ENCODE data around the gene GBE1.
A peak's percentile ranks its signal among the peaks of the same experiment; 100 is the strongest.

The GBE1 gene

GRCh38 chr3:81666502-81667121, 94.8 kb downstream of the GBE1 start:
- Histone ChIP-seq H3K27me3 (ENCODE audit: low read length) (no peaks in the 10 kb centered on the region), H3K4me2 (ENCODE audit: low read depth, low read length, poor library complexity, severe bottlenecking) (no peak overlapping the region), H3F3A (ENCODE audit: insufficient read depth) (peaks cover 9% of the 10 kb centered on the region; the same call in 1 of the 2 replicates), H3K4me3 (ENCODE audit: insufficient read depth, low read length, poor library complexity, severe bottlenecking) (no peak overlapping the region), H3K36me3 (ENCODE audit: low read length) (no peaks in the 10 kb centered on the region), H3K9me2 (replicated peaks; ENCODE audit: insufficient read depth, low read length) (no peaks in the 10 kb centered on the region), H2AFZ (ENCODE audit: low read depth, low read length, severe bottlenecking) (no peak overlapping the region), H3K9ac (ENCODE audit: low read length) (no peak overlapping the region), H3K9me3 (ENCODE audit: insufficient read depth, low read length) (no peaks in the 10 kb centered on the region), H3K79me2 (ENCODE audit: insufficient read depth, low read length) (no peaks in the 10 kb centered on the region), H3K27ac (ENCODE audit: low read depth, low read length) (no peak overlapping the region), H4K20me1 (ENCODE audit: low read depth, low read length) (no peaks in the 10 kb centered on the region)
- TF ChIP-seq EZH2phosphoT487 (conservative IDR thresholded peaks at IDR 0.05; ENCODE audit: low read length): no peak
- TF ChIP-seq, protein P1, sequence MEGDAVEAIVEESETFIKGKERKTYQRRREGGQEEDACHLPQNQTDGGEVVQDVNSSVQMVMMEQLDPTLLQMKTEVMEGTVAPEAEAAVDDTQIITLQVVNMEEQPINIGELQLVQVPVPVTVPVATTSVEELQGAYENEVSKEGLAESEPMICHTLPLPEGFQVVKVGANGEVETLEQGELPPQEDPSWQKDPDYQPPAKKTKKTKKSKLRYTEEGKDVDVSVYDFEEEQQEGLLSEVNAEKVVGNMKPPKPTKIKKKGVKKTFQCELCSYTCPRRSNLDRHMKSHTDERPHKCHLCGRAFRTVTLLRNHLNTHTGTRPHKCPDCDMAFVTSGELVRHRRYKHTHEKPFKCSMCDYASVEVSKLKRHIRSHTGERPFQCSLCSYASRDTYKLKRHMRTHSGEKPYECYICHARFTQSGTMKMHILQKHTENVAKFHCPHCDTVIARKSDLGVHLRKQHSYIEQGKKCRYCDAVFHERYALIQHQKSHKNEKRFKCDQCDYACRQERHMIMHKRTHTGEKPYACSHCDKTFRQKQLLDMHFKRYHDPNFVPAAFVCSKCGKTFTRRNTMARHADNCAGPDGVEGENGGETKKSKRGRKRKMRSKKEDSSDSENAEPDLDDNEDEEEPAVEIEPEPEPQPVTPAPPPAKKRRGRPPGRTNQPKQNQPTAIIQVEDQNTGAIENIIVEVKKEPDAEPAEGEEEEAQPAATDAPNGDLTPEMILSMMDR (IDR thresholded peaks at IDR 0.05; ENCODE audit: insufficient read depth, low read length, poor library complexity, severe bottlenecking): peak; percentile 58

DNA sequence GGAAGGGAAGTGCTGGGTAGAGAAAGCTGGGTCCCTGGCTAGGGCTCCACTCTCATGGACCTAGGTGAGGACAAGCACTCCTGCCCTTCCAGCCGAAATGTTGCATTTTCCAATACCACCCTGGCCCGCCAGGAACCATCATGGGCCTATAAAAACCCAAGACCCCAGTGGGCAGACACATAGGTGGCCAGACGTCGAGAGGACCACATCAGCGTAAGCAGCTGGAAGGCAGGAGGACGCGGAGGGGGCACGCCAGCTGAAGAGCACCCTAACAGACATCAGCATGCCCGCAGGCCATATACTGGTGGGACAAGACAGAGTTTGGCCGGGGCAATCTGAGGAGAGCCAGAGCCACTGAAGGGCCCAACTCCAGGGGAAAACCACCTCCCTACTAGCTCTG, 98.3 kb downstream of the GBE1 start:
- no peaks in the 10 kb centered on the region for H4K20me1 ChIP-seq (ENCODE audit: low read depth, low read length)
- H3K4me2 ChIP-seq (ENCODE audit: low read depth, low read length, poor library complexity, severe bottlenecking): no peak overlapping the region
- H3K4me3 ChIP-seq (ENCODE audit: insufficient read depth, low read length, poor library complexity, severe bottlenecking): no peak overlapping the region
- no peak overlapping the region for H2AFZ ChIP-seq (ENCODE audit: low read depth, low read length, severe bottlenecking)
- no peaks in the 10 kb centered on the region for H3K9me3 ChIP-seq (ENCODE audit: insufficient read depth, low read length)
- no peaks in the 10 kb centered on the region for H3K27me3 ChIP-seq (ENCODE audit: low read length)
- H3K9me2 ChIP-seq (replicated peaks; ENCODE audit: insufficient read depth, low read length): no peaks in the 10 kb centered on the region
- H3K27ac ChIP-seq (ENCODE audit: low read depth, low read length): no peak overlapping the region
- H3F3A ChIP-seq (ENCODE audit: insufficient read depth): peaks cover 14% of the 10 kb centered on the region; the same call in 1 of the 2 replicates
- no peak overlapping the region for H3K9ac ChIP-seq (ENCODE audit: low read length)
- no peaks in the 10 kb centered on the region for H3K79me2 ChIP-seq (ENCODE audit: insufficient read depth, low read length)
- no peak for TF ChIP-seq EZH2phosphoT487 (conservative IDR thresholded peaks at IDR 0.05; ENCODE audit: low read length)
- H3K36me3 ChIP-seq (ENCODE audit: low read length): no peaks in the 10 kb centered on the region

DNA sequence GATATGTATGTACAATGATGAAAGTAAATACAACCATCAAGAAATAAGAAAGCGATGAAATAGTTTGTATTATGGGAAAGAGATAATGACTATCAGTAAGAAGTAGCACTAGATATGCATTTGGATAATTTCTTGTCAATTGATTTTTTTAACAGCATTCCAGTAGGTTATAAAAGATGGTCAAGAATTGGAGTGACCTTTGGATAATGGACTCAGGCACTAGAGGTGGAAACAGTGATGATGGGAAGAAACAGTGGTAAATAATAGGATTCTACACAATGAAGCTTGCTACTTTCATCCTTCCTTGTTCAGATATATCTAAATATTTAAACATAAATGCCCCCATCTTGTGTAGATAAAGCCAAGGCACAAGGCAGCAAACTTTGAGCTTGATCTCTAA, 101.4 kb downstream of the GBE1 start:
- Histone ChIP-seq H3K9ac (ENCODE audit: low read length) (no peak overlapping the region), H3K9me2 (replicated peaks; ENCODE audit: insufficient read depth, low read length) (no peaks in the 10 kb centered on the region), H3K79me2 (ENCODE audit: insufficient read depth, low read length) (no peaks in the 10 kb centered on the region), H3K27ac (ENCODE audit: low read depth, low read length) (no peak overlapping the region), H3F3A (ENCODE audit: insufficient read depth) (peaks cover 5% of the 10 kb centered on the region; the same call in 1 of the 2 replicates), H3K4me2 (ENCODE audit: low read depth, low read length, poor library complexity, severe bottlenecking) (no peak overlapping the region), H3K4me3 (ENCODE audit: insufficient read depth, low read length, poor library complexity, severe bottlenecking) (no peak overlapping the region), H2AFZ (ENCODE audit: low read depth, low read length, severe bottlenecking) (no peak overlapping the region), H3K36me3 (ENCODE audit: low read length) (no peaks in the 10 kb centered on the region), H3K9me3 (ENCODE audit: insufficient read depth, low read length) (no peaks in the 10 kb centered on the region), H3K27me3 (ENCODE audit: low read length) (no peaks in the 10 kb centered on the region), H4K20me1 (ENCODE audit: low read depth, low read length) (no peaks in the 10 kb centered on the region)
- no peak for TF ChIP-seq EZH2phosphoT487 (conservative IDR thresholded peaks at IDR 0.05; ENCODE audit: low read length)
- TF ChIP-seq, protein P1 (IDR thresholded peaks at IDR 0.05; ENCODE audit: insufficient read depth, low read length, poor library complexity, severe bottlenecking): no peak

GRCh38 chr3:81658322-81658997, 103.0 kb downstream of the GBE1 start:
- Histone ChIP-seq H3K9me2 (replicated peaks; ENCODE audit: insufficient read depth, low read length) (no peaks in the 10 kb centered on the region), H3F3A (ENCODE audit: insufficient read depth) (peaks cover 5% of the 10 kb centered on the region; the same call in 1 of the 2 replicates), H4K20me1 (ENCODE audit: low read depth, low read length) (no peaks in the 10 kb centered on the region), H3K27ac (ENCODE audit: low read depth, low read length) (no peak overlapping the region), H3K4me2 (ENCODE audit: low read depth, low read length, poor library complexity, severe bottlenecking) (no peak overlapping the region), H2AFZ (ENCODE audit: low read depth, low read length, severe bottlenecking) (no peak overlapping the region), H3K36me3 (ENCODE audit: low read length) (no peaks in the 10 kb centered on the region), H3K9me3 (ENCODE audit: insufficient read depth, low read length) (no peaks in the 10 kb centered on the region), H3K79me2 (ENCODE audit: insufficient read depth, low read length) (no peaks in the 10 kb centered on the region), H3K27me3 (ENCODE audit: low read length) (no peaks in the 10 kb centered on the region), H3K4me3 (ENCODE audit: insufficient read depth, low read length, poor library complexity, severe bottlenecking) (no peak overlapping the region), H3K9ac (ENCODE audit: low read length) (no peak overlapping the region)
- TF ChIP-seq, protein P1 (IDR thresholded peaks at IDR 0.05; ENCODE audit: insufficient read depth, low read length, poor library complexity, severe bottlenecking): no peak
- TF ChIP-seq EZH2phosphoT487 (conservative IDR thresholded peaks at IDR 0.05; ENCODE audit: low read length): no peak

All from SU-DHL-6 (cell line).